Lower lobe of right lung (tissue), 2 donors: ENCODE measurements around the gene MRPS18A. TPM values are rescaled to one million over a fixed set of nuclear protein-coding genes. Genes with fewer than 3 reads are reported as not detected.
A peak's percentile ranks its signal among the peaks of the same experiment; 100 is the strongest.
"Not testable (repeated sequence)": the region's sequence is repeated elsewhere in the genome, so short reads cannot be mapped to it uniquely, and the experiment has no call there.

ENCODE experiments used
- ATAC-seq, 2 donors: fragments of 200-7000 bp; cut with Tn5 transposase; one replicate each; pipeline ENCODE4 v1.9.1; 2020 to 2022; ENCODE audit warnings: mild to moderate bottlenecking in 2 of 2, moderate library complexity in 2 of 2
- DNase-seq: peaks from one replicate; pipeline ENCODE4 v3.0.0-alpha.2; 2020
- H3K27ac ChIP-seq: fragments of 200-600 bp; one replicate; pipeline ENCODE4 v1.8.0; 2022
- H3K27me3 ChIP-seq: fragments of 200-600 bp; one replicate; pipeline ENCODE4 v1.8.0; 2022; ENCODE audit warnings: low read depth
- H3K36me3 ChIP-seq: fragments of 200-600 bp; one replicate; pipeline ENCODE4 v1.8.0; 2022; ENCODE audit warnings: mild to moderate bottlenecking
- H3K4me1 ChIP-seq: fragments of 200-600 bp; one replicate; pipeline ENCODE4 v1.8.0; 2022
- H3K4me3 ChIP-seq: fragments of 200-600 bp; one replicate; pipeline ENCODE4 v1.8.0; 2022; ENCODE audit warnings: mild to moderate bottlenecking
- H3K9me3 ChIP-seq: fragments of 200-600 bp; one replicate; pipeline ENCODE4 v1.8.0; 2022
- intact Hi-C: fragments of 100-400 bp; cut with DNase I; formaldehyde crosslinking; loops from one replicate; pipeline ENCODE4 v1.11.0; 2022
- total RNA-seq: library from RNA; stranded (reverse); fragmentation: NEBNext Ultra II Directional; extraction: Animal tissue kit (Norgen Biotek cat#: 25700); gene quantifications from one replicate; pipeline ENCODE4 v1.2.1, GENCODE V29; 2021
- TF ChIP-seq, protein P1 (sequence below): fragments of 200-600 bp; IDR thresholded peaks from one replicate; pipeline ENCODE4 v1.8.0; 2022; ENCODE audit warnings: antibody characterized with exemption, mild to moderate bottlenecking
- donor health status: DM: no; HTN: yes; CAD: no; lungs with severe emphysema.

The MRPS18A gene
- total RNA-seq, 1 donor from 2014 or later: 30.2 TPM

DNA sequence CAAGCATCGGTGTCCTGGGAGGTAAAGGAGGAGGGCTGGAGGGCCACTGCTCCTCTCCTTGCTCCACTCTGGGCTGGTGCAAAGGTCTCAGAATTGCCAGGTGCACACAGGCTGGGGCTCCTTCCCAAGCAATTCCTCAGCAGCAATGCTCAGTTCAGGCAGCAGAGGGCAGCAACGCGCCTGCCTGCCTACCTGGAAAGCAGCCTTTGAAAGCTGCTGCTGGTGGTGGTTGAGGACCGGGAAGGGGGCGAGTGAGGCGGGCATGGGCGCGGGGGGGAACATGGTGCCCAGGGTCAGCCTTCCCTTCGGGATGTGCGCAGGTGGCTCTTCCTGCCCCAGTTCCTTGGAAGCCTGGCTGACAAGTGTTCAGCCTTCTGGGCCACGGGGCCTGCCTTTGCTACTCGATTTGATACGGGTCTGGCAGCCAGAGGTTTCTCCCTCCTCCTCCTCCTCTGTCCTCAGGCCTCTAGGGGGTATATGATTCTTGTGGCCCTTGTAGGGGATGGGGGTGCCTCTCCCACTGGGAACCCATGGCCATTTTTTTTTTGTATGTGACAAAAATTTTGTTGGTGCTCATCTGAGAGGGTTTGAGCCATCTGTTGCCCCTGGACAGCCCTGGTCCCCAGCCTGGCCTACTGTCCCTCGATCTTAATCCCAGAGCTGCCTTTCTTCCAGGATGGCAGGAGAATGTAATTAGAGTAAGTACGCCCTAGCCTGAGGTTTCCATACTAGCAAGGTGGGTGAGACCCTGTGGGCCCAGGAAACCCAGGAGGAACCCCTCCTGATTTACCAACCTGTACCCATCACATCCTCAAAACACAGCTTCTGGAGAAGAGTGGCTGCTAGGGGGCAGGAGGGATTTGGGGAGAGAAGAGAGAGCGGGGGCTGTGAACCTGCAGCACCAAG lies 20.1 kb downstream of the MRPS18A start:
- intact Hi-C loops: no loop called here
- Histone ChIP-seq H3K27me3 (no peaks in the 10 kb centered on the region), H3K9me3 (no peaks in the 10 kb centered on the region), H3K27ac (peak overlapping the region; percentile 34), H3K4me3 (peak overlapping the region; percentile 17), H3K4me1 (peaks cover 40% of the 10 kb centered on the region), H3K36me3 (peaks cover 23% of the 10 kb centered on the region)
- TF ChIP-seq, protein P1, sequence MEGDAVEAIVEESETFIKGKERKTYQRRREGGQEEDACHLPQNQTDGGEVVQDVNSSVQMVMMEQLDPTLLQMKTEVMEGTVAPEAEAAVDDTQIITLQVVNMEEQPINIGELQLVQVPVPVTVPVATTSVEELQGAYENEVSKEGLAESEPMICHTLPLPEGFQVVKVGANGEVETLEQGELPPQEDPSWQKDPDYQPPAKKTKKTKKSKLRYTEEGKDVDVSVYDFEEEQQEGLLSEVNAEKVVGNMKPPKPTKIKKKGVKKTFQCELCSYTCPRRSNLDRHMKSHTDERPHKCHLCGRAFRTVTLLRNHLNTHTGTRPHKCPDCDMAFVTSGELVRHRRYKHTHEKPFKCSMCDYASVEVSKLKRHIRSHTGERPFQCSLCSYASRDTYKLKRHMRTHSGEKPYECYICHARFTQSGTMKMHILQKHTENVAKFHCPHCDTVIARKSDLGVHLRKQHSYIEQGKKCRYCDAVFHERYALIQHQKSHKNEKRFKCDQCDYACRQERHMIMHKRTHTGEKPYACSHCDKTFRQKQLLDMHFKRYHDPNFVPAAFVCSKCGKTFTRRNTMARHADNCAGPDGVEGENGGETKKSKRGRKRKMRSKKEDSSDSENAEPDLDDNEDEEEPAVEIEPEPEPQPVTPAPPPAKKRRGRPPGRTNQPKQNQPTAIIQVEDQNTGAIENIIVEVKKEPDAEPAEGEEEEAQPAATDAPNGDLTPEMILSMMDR: peak; percentile 94
- peak; percentile 85 for DNase-seq
- ATAC-seq: peak; percentile 86 to 87

GRCh38 chr6:43666196-43666920 lies 21.2 kb downstream of the MRPS18A start:
- no peak for DNase-seq
- Histone ChIP-seq H3K27ac (no peak overlapping the region), H3K4me3 (no peak overlapping the region), H3K9me3 (no peaks in the 10 kb centered on the region), H3K27me3 (no peaks in the 10 kb centered on the region), H3K4me1 (peaks cover 32% of the 10 kb centered on the region), H3K36me3 (peaks cover 12% of the 10 kb centered on the region)
- intact Hi-C loops: no loop called here
- TF ChIP-seq, protein P1: no peak
- ATAC-seq: no peak

- no peaks in the 10 kb centered on the region for H3K9me3 ChIP-seq
- no peak overlapping the region for H3K27ac ChIP-seq
- no peak for DNase-seq
- peaks cover 32% of the 10 kb centered on the region for H3K4me1 ChIP-seq
- TF ChIP-seq, protein P1: no peak
- ATAC-seq: no peak
- no peak overlapping the region for H3K4me3 ChIP-seq
- H3K36me3 ChIP-seq: peaks cover 2% of the 10 kb centered on the region
- no peaks in the 10 kb centered on the region for H3K27me3 ChIP-seq
- intact Hi-C loops: no loop called here
These were observed 22.2 kb downstream of the MRPS18A start for GRCh38 chr6:43665376-43665775.

DNA sequence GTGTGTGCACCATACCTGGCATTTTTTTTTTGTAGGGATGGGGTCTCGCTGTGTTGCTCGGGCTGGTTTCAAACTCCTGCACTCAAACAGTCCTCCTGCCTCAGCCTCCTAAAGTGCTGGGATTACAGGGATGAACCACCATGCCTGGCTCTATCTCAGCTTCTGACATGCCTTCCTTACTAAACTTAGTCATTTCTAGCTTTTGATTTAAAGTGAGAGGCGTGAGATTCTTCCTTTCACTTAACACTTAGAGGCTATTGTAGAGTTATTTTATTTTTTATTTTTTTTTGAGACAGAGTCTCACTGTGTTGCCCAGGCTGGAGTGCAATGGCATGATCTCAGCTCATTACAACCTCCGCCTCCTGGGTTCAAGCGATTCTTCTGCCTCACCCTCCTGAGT lies 24.6 kb downstream of the MRPS18A start:
- H3K27ac ChIP-seq, H3K27me3 ChIP-seq, ATAC-seq, DNase-seq, H3K4me3 ChIP-seq, H3K9me3 ChIP-seq, intact Hi-C loops, H3K36me3 ChIP-seq: not testable (repeated sequence)
- H3K4me1 ChIP-seq: peaks cover 10% of the 10 kb centered on the region

DNA sequence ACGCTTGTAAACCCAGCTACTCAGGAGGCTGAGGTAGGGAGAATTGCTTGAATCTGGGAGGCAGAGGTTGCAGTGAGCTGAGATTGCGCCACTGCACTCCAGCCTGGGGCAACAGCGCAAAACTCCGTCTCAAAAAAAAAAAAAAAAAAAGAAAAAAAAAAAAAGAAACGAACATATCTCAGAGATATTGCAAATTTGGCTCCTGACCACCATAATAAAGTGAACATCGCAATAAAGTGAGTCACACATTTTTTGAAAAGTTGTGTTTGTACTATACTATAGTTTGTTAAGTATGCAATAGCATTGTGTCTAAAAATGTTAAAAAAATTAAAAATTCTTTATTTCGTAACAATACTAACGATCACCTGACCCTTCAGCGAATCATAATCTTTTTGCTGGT lies 29.4 kb downstream of the MRPS18A start:
- Histone ChIP-seq H3K27me3 (no peaks in the 10 kb centered on the region), H3K4me3 (no peak overlapping the region), H3K27ac (no peak overlapping the region), H3K36me3 (no peaks in the 10 kb centered on the region), H3K9me3 (no peaks in the 10 kb centered on the region), H3K4me1 (no peaks in the 10 kb centered on the region)
- intact Hi-C loops: no loop called here
- no peak for ATAC-seq
- DNase-seq: no peak
- TF ChIP-seq, protein P1: no peak
